ENCODE results near the gene S100A1. TPM values are rescaled to one million over a fixed set of nuclear protein-coding genes. Genes with fewer than 3 reads are reported as not detected.
"Not testable (repeated sequence)": the region's sequence is repeated elsewhere in the genome, so short reads cannot be mapped to it uniquely, and the experiment has no call there.

The S100A1 gene
- total RNA-seq, 1 donor from 2014 or later, result not detected

DNA sequence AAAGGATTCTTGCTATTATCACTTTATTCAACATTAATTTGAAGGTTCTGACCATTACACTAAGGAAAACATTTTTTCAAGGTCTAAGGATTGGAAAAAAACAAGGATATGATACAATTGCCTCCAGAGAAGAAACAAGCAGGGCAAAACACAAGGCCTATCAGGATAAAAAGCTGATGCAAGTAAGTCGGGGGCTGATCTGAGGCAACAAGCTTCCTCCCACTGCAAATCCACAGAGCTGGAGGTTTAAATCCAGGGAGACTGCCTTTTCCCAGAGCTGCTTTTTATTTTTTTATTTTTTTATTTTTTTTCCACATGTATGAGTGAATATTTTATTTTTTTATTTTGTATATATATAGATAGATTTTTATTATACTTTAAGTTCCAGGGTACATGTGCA lies 43.2 kb upstream of the S100A1 start:
- no peak overlapping the region for H3K27ac Mint-ChIP-seq (ENCODE audit: unreplicated experiment)

DNA sequence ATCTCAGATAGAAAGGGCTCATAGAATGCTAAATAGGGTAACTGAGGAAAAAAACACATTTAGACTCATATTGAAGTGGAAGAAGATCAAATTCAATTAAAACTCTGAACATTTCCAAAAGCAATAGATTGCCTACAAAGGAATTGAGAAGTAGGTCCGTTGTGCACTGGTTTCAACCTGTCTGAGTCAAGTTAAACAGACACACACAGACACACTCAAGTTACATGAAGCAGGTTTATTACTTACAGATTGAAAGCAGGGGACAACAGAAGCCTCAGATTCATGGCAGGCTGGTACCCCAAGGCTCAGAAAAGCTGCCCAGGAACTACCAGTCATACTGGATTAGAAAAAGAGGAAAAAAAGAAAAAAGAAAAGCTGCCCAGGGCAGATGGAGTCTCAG lies 41.9 kb upstream of the S100A1 start:
- TF ChIP-seq, protein P1, sequence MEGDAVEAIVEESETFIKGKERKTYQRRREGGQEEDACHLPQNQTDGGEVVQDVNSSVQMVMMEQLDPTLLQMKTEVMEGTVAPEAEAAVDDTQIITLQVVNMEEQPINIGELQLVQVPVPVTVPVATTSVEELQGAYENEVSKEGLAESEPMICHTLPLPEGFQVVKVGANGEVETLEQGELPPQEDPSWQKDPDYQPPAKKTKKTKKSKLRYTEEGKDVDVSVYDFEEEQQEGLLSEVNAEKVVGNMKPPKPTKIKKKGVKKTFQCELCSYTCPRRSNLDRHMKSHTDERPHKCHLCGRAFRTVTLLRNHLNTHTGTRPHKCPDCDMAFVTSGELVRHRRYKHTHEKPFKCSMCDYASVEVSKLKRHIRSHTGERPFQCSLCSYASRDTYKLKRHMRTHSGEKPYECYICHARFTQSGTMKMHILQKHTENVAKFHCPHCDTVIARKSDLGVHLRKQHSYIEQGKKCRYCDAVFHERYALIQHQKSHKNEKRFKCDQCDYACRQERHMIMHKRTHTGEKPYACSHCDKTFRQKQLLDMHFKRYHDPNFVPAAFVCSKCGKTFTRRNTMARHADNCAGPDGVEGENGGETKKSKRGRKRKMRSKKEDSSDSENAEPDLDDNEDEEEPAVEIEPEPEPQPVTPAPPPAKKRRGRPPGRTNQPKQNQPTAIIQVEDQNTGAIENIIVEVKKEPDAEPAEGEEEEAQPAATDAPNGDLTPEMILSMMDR (IDR thresholded peaks at IDR 0.05), result no peak
- no peak for DNase-seq (ENCODE audit: extremely low spot score, unreplicated experiment)
- no peak overlapping the region for H3K4me3 Mint-ChIP-seq (ENCODE audit: unreplicated experiment)
- H3K36me3 Mint-ChIP-seq (ENCODE audit: unreplicated experiment), result no peaks in the 10 kb centered on the region
- H3K4me1 Mint-ChIP-seq (ENCODE audit: unreplicated experiment), result peaks cover 13% of the 10 kb centered on the region
- no peaks in the 10 kb centered on the region for H3K27me3 Mint-ChIP-seq (ENCODE audit: unreplicated experiment)
- no peaks in the 10 kb centered on the region for H3K9me3 Mint-ChIP-seq (ENCODE audit: unreplicated experiment)
- H3K27ac Mint-ChIP-seq (ENCODE audit: unreplicated experiment), result no peak overlapping the region

More for the DNA sequence above, 43.2 kb upstream of the S100A1 start:
- DNase-seq (ENCODE audit: extremely low spot score, unreplicated experiment), result no peak
- H3K4me1 Mint-ChIP-seq (ENCODE audit: unreplicated experiment), result peaks cover 13% of the 10 kb centered on the region
- TF ChIP-seq, protein P1 (IDR thresholded peaks at IDR 0.05), result no peak
- no peak overlapping the region for H3K4me3 Mint-ChIP-seq (ENCODE audit: unreplicated experiment)
- H3K27me3 Mint-ChIP-seq (ENCODE audit: unreplicated experiment), result no peaks in the 10 kb centered on the region
- H3K36me3 Mint-ChIP-seq (ENCODE audit: unreplicated experiment), result no peaks in the 10 kb centered on the region
- H3K9me3 Mint-ChIP-seq (ENCODE audit: unreplicated experiment), result no peaks in the 10 kb centered on the region

DNA sequence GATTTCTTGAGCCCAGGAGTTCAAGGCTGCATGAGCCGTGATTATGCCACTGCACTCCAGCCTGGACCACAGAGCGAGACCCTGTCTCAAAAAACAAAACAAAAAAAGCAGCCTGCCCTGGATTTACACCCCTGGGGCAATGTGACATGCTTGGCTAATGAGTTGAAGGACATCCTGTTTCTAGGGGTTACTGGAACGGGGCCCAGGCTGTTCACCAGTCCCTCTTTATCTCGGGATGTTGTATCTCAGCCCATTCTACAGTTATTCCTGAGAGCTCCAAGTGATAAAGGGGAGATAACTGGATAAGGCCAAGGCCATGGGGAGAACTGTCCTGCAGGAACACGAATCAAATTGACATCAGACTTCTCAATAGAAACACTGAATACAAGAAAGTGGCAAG lies 40.9 kb upstream of the S100A1 start:
- Mint-ChIP-seq H3K36me3 (ENCODE audit: unreplicated experiment) (no peaks in the 10 kb centered on the region), H3K27ac (ENCODE audit: unreplicated experiment) (no peak overlapping the region)

DNA sequence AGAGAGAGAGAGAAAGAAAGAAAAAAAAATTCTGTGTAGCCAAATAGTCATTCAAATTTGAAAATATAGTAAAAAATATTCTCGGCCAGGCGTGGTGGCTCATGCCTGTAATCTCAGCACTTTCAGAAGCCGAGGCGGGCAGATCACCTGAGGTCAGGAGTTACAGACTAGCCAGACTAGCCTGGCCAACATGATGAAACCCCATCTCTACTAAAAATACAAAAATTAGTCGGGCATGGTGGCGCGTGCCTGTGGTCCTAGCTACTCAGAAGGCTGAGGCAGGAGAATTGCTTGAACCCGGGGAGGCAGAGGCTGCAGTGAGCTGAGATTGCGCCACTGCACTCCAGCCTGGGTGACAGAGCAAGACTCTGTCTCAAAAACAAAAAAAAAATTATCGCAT lies 40.2 kb upstream of the S100A1 start:
- H3K27me3 Mint-ChIP-seq (ENCODE audit: unreplicated experiment); DNase-seq (ENCODE audit: extremely low spot score, unreplicated experiment); H3K36me3 Mint-ChIP-seq (ENCODE audit: unreplicated experiment); H3K9me3 Mint-ChIP-seq (ENCODE audit: unreplicated experiment); H3K4me3 Mint-ChIP-seq (ENCODE audit: unreplicated experiment); H3K27ac Mint-ChIP-seq (ENCODE audit: unreplicated experiment): not testable (repeated sequence)
- H3K4me1 Mint-ChIP-seq (ENCODE audit: unreplicated experiment), result peaks cover 18% of the 10 kb centered on the region

More for the DNA sequence above, 40.9 kb upstream of the S100A1 start:
- TF ChIP-seq, protein P1 (IDR thresholded peaks at IDR 0.05), result no peak
- no peak overlapping the region for H3K4me3 Mint-ChIP-seq (ENCODE audit: unreplicated experiment)
- no peaks in the 10 kb centered on the region for H3K9me3 Mint-ChIP-seq (ENCODE audit: unreplicated experiment)
- peaks cover 13% of the 10 kb centered on the region for H3K4me1 Mint-ChIP-seq (ENCODE audit: unreplicated experiment)
- no peaks in the 10 kb centered on the region for H3K27me3 Mint-ChIP-seq (ENCODE audit: unreplicated experiment)
- DNase-seq (ENCODE audit: extremely low spot score, unreplicated experiment), result no peak

DNA sequence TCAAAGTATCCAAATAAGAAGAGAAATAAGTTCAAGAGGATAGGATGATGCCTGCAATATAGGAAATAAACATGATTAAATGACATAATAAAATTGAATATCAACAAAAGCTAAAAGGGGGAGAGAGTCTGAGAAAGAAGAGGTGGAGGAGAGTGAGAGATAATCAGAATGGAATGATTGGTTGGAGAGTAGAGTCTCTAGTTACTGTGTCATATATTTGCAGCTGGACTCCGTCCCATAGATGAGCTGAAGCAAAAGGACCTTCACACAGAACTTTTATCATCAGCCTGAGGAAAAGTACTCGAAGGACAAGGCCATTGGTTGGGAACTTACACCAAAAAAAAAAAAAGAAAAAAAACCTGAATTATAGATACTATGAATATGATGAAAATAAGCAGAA lies 39.8 kb upstream of the S100A1 start:
- H3K27ac Mint-ChIP-seq (ENCODE audit: unreplicated experiment), result no peak overlapping the region
- H3K9me3 Mint-ChIP-seq (ENCODE audit: unreplicated experiment), result no peaks in the 10 kb centered on the region

More for the DNA sequence above, 39.8 kb upstream of the S100A1 start:
- Mint-ChIP-seq H3K36me3 (ENCODE audit: unreplicated experiment) (no peaks in the 10 kb centered on the region), H3K4me3 (ENCODE audit: unreplicated experiment) (no peak overlapping the region), H3K27me3 (ENCODE audit: unreplicated experiment) (no peaks in the 10 kb centered on the region), H3K4me1 (ENCODE audit: unreplicated experiment) (peaks cover 18% of the 10 kb centered on the region)
- DNase-seq (ENCODE audit: extremely low spot score, unreplicated experiment), result no peak
- TF ChIP-seq, protein P1 (IDR thresholded peaks at IDR 0.05), result no peak
